ENCODE results near the gene FBXO15. TPM values are rescaled to one million over a fixed set of nuclear protein-coding genes. Genes with fewer than 3 reads are reported as not detected.
A peak's percentile ranks its signal among the peaks of the same experiment; 100 is the strongest.

Gene FBXO15
- total and polyA plus RNA-seq, 4 donors = 5.4 to 6.5 (median 6.1) TPM

- no peak overlapping the region for H3K27ac ChIP-seq (ENCODE audit: low read depth, low read length)
- H3K4me1 ChIP-seq (ENCODE audit: control insufficient read depth, insufficient read depth, low read length) = no peaks in the 10 kb centered on the region
- DNase-seq (ENCODE audit: low read depth in 4 of 6, low spot score in 6 of 6) = peak in 1 of 6 donors; percentile 52
- no peaks in the 10 kb centered on the region for H3K9me3 ChIP-seq (ENCODE audit: control insufficient read depth, insufficient read depth, low read length)
- no CpG with 5 or more reads among the region's 4 CpGs for WGBS (ENCODE audit: insufficient coverage)
- H3K4me3 ChIP-seq (ENCODE audit: low read depth, low read length) = no peak overlapping the region
- no peaks in the 10 kb centered on the region for H3K27me3 ChIP-seq (ENCODE audit: control insufficient read depth, insufficient read depth, low read length)
- H3K36me3 ChIP-seq (ENCODE audit: control insufficient read depth, insufficient read depth, low read length) = no peaks in the 10 kb centered on the region
Measured at GRCh38 chr18:74050807-74051206, 96.8 kb downstream of the FBXO15 start.

- 80% methylated on average over 16 of the region's 20 CpGs for WGBS (ENCODE audit: insufficient coverage)
- Histone ChIP-seq H3K9me3 (ENCODE audit: control insufficient read depth, insufficient read depth, low read length) (no peaks in the 10 kb centered on the region), H3K4me1 (ENCODE audit: control insufficient read depth, insufficient read depth, low read length) (no peaks in the 10 kb centered on the region), H3K4me3 (ENCODE audit: low read depth, low read length) (no peak overlapping the region), H3K27ac (ENCODE audit: low read depth, low read length) (no peak overlapping the region), H3K36me3 (ENCODE audit: control insufficient read depth, insufficient read depth, low read length) (no peaks in the 10 kb centered on the region), H3K27me3 (ENCODE audit: control insufficient read depth, insufficient read depth, low read length) (no peaks in the 10 kb centered on the region)
- no peak for DNase-seq (ENCODE audit: low read depth in 4 of 6, low spot score in 6 of 6)
Measured at GRCh38 chr18:74040459-74041332, 106.9 kb downstream of the FBXO15 start.

GRCh38 chr18:74040008-74040407 lies 107.6 kb downstream of the FBXO15 start:
- WGBS (ENCODE audit: insufficient coverage) = 79% methylated on average over 3 of the region's 4 CpGs
- H3K9me3 ChIP-seq (ENCODE audit: control insufficient read depth, insufficient read depth, low read length) = no peaks in the 10 kb centered on the region
- no peak overlapping the region for H3K27ac ChIP-seq (ENCODE audit: low read depth, low read length)
- DNase-seq (ENCODE audit: low read depth in 4 of 6, low spot score in 6 of 6) = no peak
- H3K4me3 ChIP-seq (ENCODE audit: low read depth, low read length) = no peak overlapping the region
- H3K4me1 ChIP-seq (ENCODE audit: control insufficient read depth, insufficient read depth, low read length) = no peaks in the 10 kb centered on the region
- no peaks in the 10 kb centered on the region for H3K27me3 ChIP-seq (ENCODE audit: control insufficient read depth, insufficient read depth, low read length)
- no peaks in the 10 kb centered on the region for H3K36me3 ChIP-seq (ENCODE audit: control insufficient read depth, insufficient read depth, low read length)

- Histone ChIP-seq H3K36me3 (ENCODE audit: control insufficient read depth, insufficient read depth, low read length) (no peaks in the 10 kb centered on the region), H3K4me1 (ENCODE audit: control insufficient read depth, insufficient read depth, low read length) (no peaks in the 10 kb centered on the region), H3K4me3 (ENCODE audit: low read depth, low read length) (no peak overlapping the region), H3K9me3 (ENCODE audit: control insufficient read depth, insufficient read depth, low read length) (no peaks in the 10 kb centered on the region), H3K27me3 (ENCODE audit: control insufficient read depth, insufficient read depth, low read length) (no peaks in the 10 kb centered on the region), H3K27ac (ENCODE audit: low read depth, low read length) (no peak overlapping the region)
- no peak for DNase-seq (ENCODE audit: low read depth in 4 of 6, low spot score in 6 of 6)
Measured at GRCh38 chr18:74029161-74029560, 118.5 kb downstream of the FBXO15 start.

Other genes starting within 250 kb of the FBXO15 start
- gene TIMM21, start 689 bp upstream of the FBXO15 start, total RNA-seq = 10 to 100 TPM; 36.4 to 58.7 TPM
- gene TIMM21, start 689 bp upstream of the FBXO15 start, polyA plus RNA-seq (ENCODE audit: insufficient read length in 2 of 2) = 10 to 100 TPM; 71.8 to 73.7 TPM
- gene CYB5A, start 144.1 kb upstream of the FBXO15 start, total RNA-seq = 10 to 100 TPM; 36.2 to 95.7 TPM
- 10 to 100 TPM; 61.7 to 65.1 TPM for gene CYB5A, start 144.1 kb upstream of the FBXO15 start, polyA plus RNA-seq (ENCODE audit: insufficient read length in 2 of 2)
- gene C18orf63, start 168.0 kb upstream of the FBXO15 start, total RNA-seq = not detected
- not detected for gene C18orf63, start 168.0 kb upstream of the FBXO15 start, polyA plus RNA-seq (ENCODE audit: insufficient read length in 2 of 2)